HG03571 (cell line): ENCODE measurements around the gene IL25.
"Not testable (repeated sequence)": the region's sequence is repeated elsewhere in the genome, so short reads cannot be mapped to it uniquely, and the experiment has no call there.

ENCODE experiments used
- ATAC-seq: cut with Tn5 transposase; IDR thresholded peaks from one replicate; pipeline ENCODE4 v1.9.1; 2021; ENCODE audit not compliant: unreplicated experiment

IL25 gene

GRCh38 chr14:23407516-23408306 is 35.1 kb downstream of the IL25 start, which contains the start of gene MYH6:
MYH6 (minus strand) TSS chr14:23408273; CDS start chr14:23407223, 1,050 bp downstream.
- no peak for ATAC-seq

DNA sequence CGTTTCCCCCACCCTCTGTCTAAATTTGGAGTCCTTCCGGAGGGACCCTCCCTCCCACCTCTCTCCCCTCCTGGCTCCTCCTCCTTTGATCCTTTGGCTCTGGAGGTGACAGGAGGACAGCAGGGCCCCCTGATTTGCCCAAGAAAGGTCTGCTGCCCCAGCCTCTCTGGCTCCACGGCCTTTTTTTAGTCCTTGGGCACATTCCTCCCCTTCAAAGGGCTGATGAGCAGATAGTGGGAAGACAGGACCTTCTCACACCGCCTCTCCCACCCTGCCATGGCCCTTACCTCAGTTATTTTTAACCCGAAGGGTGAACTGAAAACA is 35.7 kb downstream of the IL25 start:
- ATAC-seq: no peak

DNA sequence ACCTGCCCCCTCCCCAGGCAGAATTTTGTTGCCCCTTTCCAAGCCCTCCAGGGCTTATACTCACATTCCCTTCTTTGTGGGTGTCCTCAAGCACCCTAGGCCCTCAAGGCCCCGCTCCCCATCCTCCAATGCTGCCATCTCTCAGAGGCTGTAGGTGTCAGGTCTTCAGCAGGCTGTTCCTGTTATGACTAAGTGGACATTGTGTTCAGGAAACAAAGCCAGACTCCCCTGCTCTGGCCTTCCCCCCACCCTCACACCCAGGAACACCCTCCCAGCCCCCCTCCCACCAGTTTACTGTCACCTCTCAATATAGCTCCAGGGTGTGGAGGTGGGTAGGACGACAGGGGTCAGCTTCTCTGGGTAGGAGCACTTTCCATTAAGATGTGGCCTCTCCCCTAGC is 36.9 kb downstream of the IL25 start:
- no peak for ATAC-seq

DNA sequence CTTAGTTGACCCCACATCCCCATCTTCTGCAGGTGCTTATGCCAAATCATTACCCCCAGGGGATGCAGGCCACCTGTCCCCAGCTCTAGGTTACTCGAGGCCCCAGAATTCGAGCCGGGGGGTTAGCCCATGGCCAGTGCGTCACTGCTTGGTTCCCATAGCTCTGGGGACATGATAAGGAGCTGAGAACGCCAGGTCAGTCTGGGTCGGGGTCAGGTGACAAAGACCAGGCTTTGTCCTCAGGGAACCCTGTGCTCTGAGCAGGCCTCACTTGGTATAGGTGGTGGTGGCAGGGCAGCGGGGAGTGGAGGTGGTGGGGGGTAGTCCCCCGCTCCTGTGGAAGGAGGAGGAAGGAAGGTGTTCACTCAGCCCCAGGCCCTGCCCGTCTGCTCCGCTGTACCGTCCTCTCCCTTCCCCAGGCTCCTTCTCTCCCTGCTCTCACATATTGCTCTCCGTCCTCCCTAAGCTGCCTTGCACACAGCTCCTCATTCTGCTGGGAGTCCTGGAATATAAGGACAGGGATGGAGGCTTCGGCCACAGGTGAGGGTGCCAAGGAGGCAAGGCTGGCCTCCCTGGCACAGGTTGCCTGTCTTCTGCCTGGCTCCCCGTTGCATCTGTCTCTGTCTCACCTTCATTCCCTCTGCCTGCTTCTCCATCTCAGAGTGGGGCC is 37.5 kb downstream of the IL25 start:
- ATAC-seq: no peak

- no peak for ATAC-seq
Observed at GRCh38 chr14:23411563-23412525, 39.2 kb downstream of the IL25 start.

- ATAC-seq: no peak
Observed at GRCh38 chr14:23413681-23414080, 41.1 kb downstream of the IL25 start.

DNA sequence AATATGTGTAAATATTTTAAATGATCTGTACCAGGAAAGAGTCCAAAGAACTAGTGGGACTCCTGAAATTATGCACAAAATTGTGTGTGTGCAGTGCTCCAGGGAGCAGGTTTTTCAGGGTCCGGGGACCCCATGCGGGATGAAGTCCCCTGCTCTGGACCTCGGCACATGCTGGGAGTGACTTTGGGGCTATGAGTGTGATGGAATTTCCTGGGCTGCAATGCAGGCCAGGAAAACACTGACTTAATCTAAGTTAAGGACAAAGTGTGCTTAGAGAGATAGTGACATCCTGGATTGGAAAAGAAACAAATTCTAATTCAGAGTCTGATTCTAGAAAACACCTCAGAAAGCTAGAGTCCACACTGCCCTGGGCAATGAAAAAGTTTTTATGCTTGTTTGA is 41.6 kb downstream of the IL25 start:
- ATAC-seq: no peak

GRCh38 chr14:23414906-23415820 is 42.6 kb downstream of the IL25 start:
- ATAC-seq: no peak

DNA sequence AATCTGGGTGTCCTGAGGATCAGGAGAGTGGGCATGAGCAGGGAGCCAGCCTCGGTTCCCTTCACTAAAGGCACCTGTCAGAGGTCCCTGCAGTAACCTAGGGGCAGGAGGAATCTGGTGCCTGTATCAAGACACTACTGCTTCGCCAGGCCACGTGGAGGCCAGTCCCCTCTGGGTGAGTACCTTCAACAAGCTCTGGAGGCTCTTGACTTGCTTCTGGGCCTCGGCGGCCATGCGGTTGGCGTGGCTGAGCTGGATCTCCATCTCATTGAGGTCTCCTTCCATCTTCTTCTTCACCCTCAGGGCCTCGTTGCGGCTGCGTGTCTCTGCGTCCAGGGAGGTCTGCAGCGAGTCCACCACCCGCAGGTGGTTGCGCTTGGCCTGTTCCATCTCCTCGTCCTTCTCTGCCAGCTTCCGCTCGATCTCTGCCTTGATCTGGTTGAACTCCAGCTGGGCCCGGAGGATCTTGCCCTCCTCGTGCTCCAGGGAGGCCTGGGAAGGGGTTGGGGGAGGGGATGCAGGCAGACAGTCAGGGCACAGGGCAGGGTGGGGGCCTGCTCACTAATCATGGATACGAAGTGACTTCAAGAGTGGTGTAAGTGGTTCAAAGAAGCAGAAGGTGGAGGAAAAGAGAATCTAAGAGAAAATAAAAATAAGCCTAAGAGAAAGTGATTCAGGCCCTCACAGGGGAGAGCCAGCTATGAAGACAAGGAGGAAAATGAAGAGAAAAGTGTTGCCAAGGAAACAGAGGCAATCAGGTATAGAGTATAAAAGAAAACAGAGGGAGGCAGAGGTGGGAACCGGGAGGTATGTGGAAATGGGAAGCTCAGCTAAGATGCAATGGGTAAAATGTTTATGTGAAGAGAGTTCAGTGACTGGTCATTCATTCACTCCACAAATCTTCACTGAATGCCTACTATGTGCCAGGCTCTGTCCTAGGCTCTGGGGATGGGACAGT is 43.5 kb downstream of the IL25 start:
- no peak for ATAC-seq

- ATAC-seq: no peak
Observed at GRCh38 chr14:23416801-23417200, 44.2 kb downstream of the IL25 start.

DNA sequence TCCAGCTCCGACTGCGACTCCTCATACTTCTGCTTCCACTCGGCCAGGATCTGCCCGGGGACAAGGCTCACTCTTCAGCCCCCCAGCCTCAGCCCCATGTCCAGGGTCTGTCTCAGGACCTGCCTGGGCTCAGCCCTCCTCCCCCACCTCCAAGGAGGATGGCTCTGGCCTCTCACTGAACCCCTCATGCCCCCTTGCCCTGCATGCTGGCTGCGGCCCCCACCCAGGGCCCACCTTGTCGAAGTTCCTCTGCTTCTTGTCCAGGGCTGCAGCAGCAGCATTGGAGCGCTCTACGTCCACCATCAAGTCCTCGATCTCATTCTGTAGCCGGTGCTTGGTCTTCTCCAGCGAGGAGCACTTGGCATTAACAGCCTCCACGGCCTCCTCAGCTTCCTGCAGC is 44.7 kb downstream of the IL25 start:
- ATAC-seq: not testable (repeated sequence)

DNA sequence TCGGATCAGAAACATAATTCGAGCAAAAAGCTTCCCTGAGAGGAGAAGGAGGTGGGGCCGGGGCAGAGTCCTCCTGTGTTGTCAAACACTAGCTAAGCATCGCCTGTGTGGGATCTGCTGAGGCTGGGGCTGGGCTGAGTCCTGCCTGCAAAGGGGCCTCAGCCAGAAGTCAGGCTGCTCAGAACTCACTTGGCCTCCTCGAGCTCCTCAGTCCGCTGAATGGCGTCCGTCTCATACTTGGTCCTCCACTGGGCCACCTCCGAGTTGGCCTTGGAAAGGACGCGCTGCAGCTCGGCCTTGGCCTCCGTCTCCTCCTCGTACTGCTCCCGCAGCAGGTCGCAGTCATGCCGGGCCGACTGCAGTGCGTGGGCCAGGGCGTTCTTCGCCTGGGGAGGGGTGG is 45.4 kb downstream of the IL25 start:
- ATAC-seq: no peak

DNA sequence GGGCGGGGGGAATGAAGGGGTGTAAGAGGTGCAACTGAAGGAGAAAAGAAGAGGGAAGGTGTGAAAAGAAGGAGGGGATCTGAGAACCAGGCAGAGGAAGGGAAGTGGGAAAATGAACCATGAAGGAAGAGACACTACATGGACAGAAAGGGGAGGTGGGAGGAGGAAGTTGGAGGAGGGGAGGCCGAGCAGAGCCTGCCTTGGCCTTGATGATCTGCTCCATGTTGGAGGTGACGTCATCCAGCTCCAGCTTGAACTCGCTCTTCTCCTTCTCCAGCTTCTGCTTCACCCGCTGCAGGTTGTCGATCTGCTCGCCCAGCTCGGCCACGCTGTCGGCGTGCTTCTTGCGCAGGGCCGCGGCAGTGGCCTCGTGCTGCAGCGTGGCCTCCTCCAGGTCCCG is 47.0 kb downstream of the IL25 start:
- ATAC-seq: not testable (repeated sequence)

- no peak for ATAC-seq
Observed at GRCh38 chr14:23421594-23421993, 49.0 kb downstream of the IL25 start.

GRCh38 chr14:23423657-23424056 is 51.0 kb downstream of the IL25 start:
- ATAC-seq: no peak

GRCh38 chr14:23425169-23425568 is 52.6 kb downstream of the IL25 start:
- ATAC-seq: no peak

DNA sequence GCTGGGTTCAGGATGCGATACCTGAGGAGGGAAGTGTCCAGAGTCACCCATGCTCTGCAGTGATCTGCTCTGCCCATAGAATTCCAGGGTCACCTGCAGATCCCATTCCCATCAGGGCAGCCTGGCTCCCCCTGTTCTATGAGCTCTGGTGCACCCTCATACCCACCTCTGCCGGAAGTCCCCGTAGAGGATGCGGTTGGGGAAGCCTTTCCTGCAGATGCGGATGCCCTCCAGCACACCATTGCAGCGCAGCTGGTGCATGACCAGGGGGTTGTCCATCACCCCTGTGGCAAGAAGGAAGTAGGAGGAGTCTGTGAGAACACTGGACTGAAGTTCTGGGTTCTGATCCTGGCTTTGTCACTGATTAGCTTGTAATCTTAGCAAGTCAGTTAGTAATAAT is 53.2 kb downstream of the IL25 start:
- ATAC-seq: not testable (repeated sequence)
